Lower leg skin (tissue), 3 donors: ENCODE data around the gene GPI.

Source experiments
- POLR2A ChIP-seq, 2 donors: fragments of 450-650 bp; IDR thresholded peaks; one replicate each; pipeline ENCODE4 v1.6.1; 2016 to 2017; ENCODE audit warnings: antibody characterized with exemption in 2 of 2, mild to moderate bottlenecking in 1 of 2, moderate library complexity in 1 of 2
- TF ChIP-seq, protein P1 (sequence below), 3 donors: fragments of 450-650 bp; IDR thresholded peaks; one replicate each; pipeline ENCODE4 v1.5.1; 2016; ENCODE audit warnings: antibody characterized with exemption in 3 of 3, mild to moderate bottlenecking in 3 of 3, moderate library complexity in 2 of 3

DNA sequence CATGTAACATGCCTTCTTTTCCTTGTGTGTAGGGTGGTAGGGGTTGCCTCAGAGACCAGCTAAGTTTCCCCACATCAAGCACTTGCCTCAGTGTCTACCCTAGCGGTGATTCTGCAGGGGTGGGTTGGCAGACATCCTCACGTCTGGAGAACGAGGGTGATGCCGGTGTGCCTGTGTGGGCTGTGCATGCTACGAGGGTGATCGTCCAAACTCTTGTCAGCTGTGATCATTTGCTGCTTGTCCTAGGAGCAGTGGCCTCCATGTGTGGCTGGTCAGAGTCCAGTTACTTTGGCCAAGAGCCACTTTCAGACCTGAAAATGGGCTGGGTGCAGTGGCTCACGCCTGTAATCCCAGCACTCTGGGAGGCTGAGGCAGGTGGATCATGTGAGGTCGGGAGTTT is 5.1 kb downstream of the GPI start:
- TF ChIP-seq, protein P1, sequence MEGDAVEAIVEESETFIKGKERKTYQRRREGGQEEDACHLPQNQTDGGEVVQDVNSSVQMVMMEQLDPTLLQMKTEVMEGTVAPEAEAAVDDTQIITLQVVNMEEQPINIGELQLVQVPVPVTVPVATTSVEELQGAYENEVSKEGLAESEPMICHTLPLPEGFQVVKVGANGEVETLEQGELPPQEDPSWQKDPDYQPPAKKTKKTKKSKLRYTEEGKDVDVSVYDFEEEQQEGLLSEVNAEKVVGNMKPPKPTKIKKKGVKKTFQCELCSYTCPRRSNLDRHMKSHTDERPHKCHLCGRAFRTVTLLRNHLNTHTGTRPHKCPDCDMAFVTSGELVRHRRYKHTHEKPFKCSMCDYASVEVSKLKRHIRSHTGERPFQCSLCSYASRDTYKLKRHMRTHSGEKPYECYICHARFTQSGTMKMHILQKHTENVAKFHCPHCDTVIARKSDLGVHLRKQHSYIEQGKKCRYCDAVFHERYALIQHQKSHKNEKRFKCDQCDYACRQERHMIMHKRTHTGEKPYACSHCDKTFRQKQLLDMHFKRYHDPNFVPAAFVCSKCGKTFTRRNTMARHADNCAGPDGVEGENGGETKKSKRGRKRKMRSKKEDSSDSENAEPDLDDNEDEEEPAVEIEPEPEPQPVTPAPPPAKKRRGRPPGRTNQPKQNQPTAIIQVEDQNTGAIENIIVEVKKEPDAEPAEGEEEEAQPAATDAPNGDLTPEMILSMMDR (IDR thresholded peaks at IDR 0.05) = no peak
- no peak for TF ChIP-seq POLR2A (IDR thresholded peaks at IDR 0.05)
